Omental fat pad (tissue), 4 donors: ENCODE measurements around the gene EIF4E3. TPM values are rescaled to one million over a fixed set of nuclear protein-coding genes. Genes with fewer than 3 reads are reported as not detected.

Source experiments
- ATAC-seq: fragments of 150-250 bp; one replicate; pipeline ENCODE4 v1.9.1; 2016; ENCODE audit warnings: mild to moderate bottlenecking, moderate library complexity; ENCODE audit not compliant: low FRiP score
- DNase-seq: peaks from one replicate; pipeline ENCODE4 v3.0.0-alpha.2; 2019; ENCODE audit warnings: low spot score
- CTCF ChIP-seq, 3 donors: fragments of 450-650 bp; IDR thresholded peaks; one replicate each; pipeline ENCODE4 v1.5.1; 2016 to 2017; ENCODE audit warnings: antibody characterized with exemption in 3 of 3, mild to moderate bottlenecking in 3 of 3, moderate library complexity in 2 of 3
- total RNA-seq, 4 donors: library from RNA; depleted of rRNA; stranded (reverse); fragments of >200 nt; gene quantifications; one replicate each; pipeline ENCODE4 v1.1.0, GENCODE V29; 2016

Gene EIF4E3
- total RNA-seq, 4 donors from 2014 or later = 20.3 to 31.7 (median 26.3) TPM

- ATAC-seq = no peak
- TF ChIP-seq CTCF (IDR thresholded peaks at IDR 0.05) = no peak
- DNase-seq = no peak
Measured at GRCh38 chr3:71723452-71724170, 1.6 kb downstream of the EIF4E3 start.

GRCh38 chr3:71722693-71723092 is 2.5 kb downstream of the EIF4E3 start:
- no peak for ATAC-seq
- TF ChIP-seq CTCF (IDR thresholded peaks at IDR 0.05) = no peak

GRCh38 chr3:71721651-71722157 is 3.5 kb downstream of the EIF4E3 start:
- no peak for TF ChIP-seq CTCF (IDR thresholded peaks at IDR 0.05)

More at GRCh38 chr3:71722693-71723092, 2.5 kb downstream of the EIF4E3 start:
- DNase-seq = no peak

GRCh38 chr3:71721002-71721401 is 4.2 kb downstream of the EIF4E3 start:
- ATAC-seq (no peak), DNase-seq (no peak)
- TF ChIP-seq CTCF (IDR thresholded peaks at IDR 0.05) = no peak

More at GRCh38 chr3:71721651-71722157, 3.5 kb downstream of the EIF4E3 start:
- ATAC-seq = no peak
- DNase-seq = no peak

- no peak for TF ChIP-seq CTCF (IDR thresholded peaks at IDR 0.05)
- ATAC-seq (no peak), DNase-seq (no peak)
Measured at GRCh38 chr3:71718072-71718471, 7.1 kb downstream of the EIF4E3 start.

- ATAC-seq (no peak), DNase-seq (no peak)
- no peak for TF ChIP-seq CTCF (IDR thresholded peaks at IDR 0.05)
Measured at GRCh38 chr3:71714595-71714994, 10.6 kb downstream of the EIF4E3 start.

GRCh38 chr3:71713041-71713440 is 12.2 kb downstream of the EIF4E3 start:
- DNase-seq (no peak), ATAC-seq (no peak)
- no peak for TF ChIP-seq CTCF (IDR thresholded peaks at IDR 0.05)
